K562 (cell line): Measurements from ENCODE around the gene HNMT. TPM values are rescaled to one million over a fixed set of nuclear protein-coding genes. Genes with fewer than 3 reads are reported as not detected.
A peak's percentile ranks its signal among the peaks of the same experiment; 100 is the strongest.

Experiments
- CBX1 ChIP-seq: sonication (generic); IDR thresholded peaks from 2 replicates; pipeline ENCODE4 v1.6.1; 2016; ENCODE audit warnings: antibody characterized with exemption, low read depth, mild to moderate bottlenecking
- EZH2 ChIP-seq: IDR thresholded peaks from 2 replicates; pipeline ENCODE4 v1.6.1; 2012; ENCODE audit warnings: low read depth, mild to moderate bottlenecking, inconsistent platforms, low read length, borderline replicate concordance
- FOXA1 ChIP-seq: fragments of 450-650 bp; IDR thresholded peaks from 2 replicates; pipeline ENCODE4 v1.6.1; 2016; ENCODE audit warnings: mild to moderate bottlenecking, borderline replicate concordance
- HMG20B ChIP-seq: fragments of 250-450 bp; sonication (Bioruptor Pico); IDR thresholded peaks from 2 replicates; pipeline ENCODE4 v1.5.0; 2021; ENCODE audit warnings: mild to moderate bottlenecking
- LEF1 ChIP-seq: fragments of 450-650 bp; IDR thresholded peaks from 2 replicates; pipeline ENCODE4 v1.6.1; 2016; ENCODE audit warnings: mild to moderate bottlenecking
- MCM7 ChIP-seq, 2 experiments: fragments of 450-650 bp; IDR thresholded peaks; 2 replicates each; pipeline ENCODE4 v1.6.1; 2016 to 2018
- POLR2AphosphoS2 ChIP-seq: IDR thresholded peaks from 2 replicates; pipeline ENCODE4 v1.6.1; 2012; ENCODE audit warnings: low read length, improper control_type of control experiment
- RAD51 ChIP-seq: fragments of 450-650 bp; IDR thresholded peaks from 2 replicates; pipeline ENCODE4 v1.7.1; 2016; ENCODE audit warnings: low read depth, mild to moderate bottlenecking, borderline replicate concordance
- SIN3B ChIP-seq: fragments of 450-650 bp; IDR thresholded peaks from 2 replicates; pipeline ENCODE4 v1.6.1; 2017; ENCODE audit warnings: low read depth, mild to moderate bottlenecking, moderate library complexity
- SIRT6 ChIP-seq: IDR thresholded peaks from one replicate; pipeline ENCODE4 v1.6.1; 2012; ENCODE audit warnings: low read depth, mild to moderate bottlenecking, control low read depth, inconsistent platforms, low read length, moderate library complexity
- SMAD2 ChIP-seq: fragments of 150-350 bp; IDR thresholded peaks from 2 replicates; pipeline ENCODE4 v1.6.1; 2014; ENCODE audit warnings: low read depth, mild to moderate bottlenecking, low read length
- SMAD4 ChIP-seq: fragments of 250-450 bp; sonication (Bioruptor Pico); conservative IDR thresholded peaks from 2 replicates; pipeline ENCODE4 v1.8.0; 2021; ENCODE audit warnings: inconsistent platforms, mild to moderate bottlenecking, moderate library complexity
- SMARCE1 ChIP-seq: fragments of 450-650 bp; IDR thresholded peaks from 2 replicates; pipeline ENCODE4 v1.7.1; 2016; ENCODE audit warnings: mild to moderate bottlenecking
- SPI1 ChIP-seq: IDR thresholded peaks from 2 replicates; pipeline ENCODE4 v1.6.1; 2011; ENCODE audit warnings: low read depth, low read length, control low read depth, borderline replicate concordance
- ZKSCAN8 ChIP-seq: fragments of 200-800 bp; sonication (Bioruptor generic); IDR thresholded peaks from 2 replicates; pipeline ENCODE4 v1.6.1; 2016; ENCODE audit warnings: missing genetic modification characterization, missing compliant biosample characterization
- ZNF217 ChIP-seq: sonication (generic); formaldehyde crosslinking; IDR thresholded peaks from 2 replicates; pipeline ENCODE4 v1.8.0; 2022; ENCODE audit warnings: mild to moderate bottlenecking, missing genetic modification reagents
- ZNF561 ChIP-seq: fragments of 450-650 bp; formaldehyde crosslinking; conservative IDR thresholded peaks from 2 replicates; pipeline ENCODE4 v1.4.0; 2020; ENCODE audit warnings: mild to moderate bottlenecking, moderate library complexity
- ZNF707 ChIP-seq: fragments of 250-450 bp; sonication (Bioruptor Pico); conservative IDR thresholded peaks from 2 replicates; pipeline ENCODE4 v1.8.0; 2022; ENCODE audit warnings: inconsistent platforms, mild to moderate bottlenecking, moderate library complexity
- ZNF717 ChIP-seq: fragments of 250-450 bp; sonication (Bioruptor Pico); IDR thresholded peaks from 2 replicates; pipeline ENCODE4 v1.5.0; 2021
- ZNF76 ChIP-seq: fragments of 250-450 bp; sonication (Bioruptor Pico); IDR thresholded peaks from 2 replicates; pipeline ENCODE4 v1.4.0; 2020; ENCODE audit warnings: mild to moderate bottlenecking, moderate library complexity, borderline replicate concordance
- ZNF780A ChIP-seq: fragments of 250-450 bp; sonication (Bioruptor Pico); IDR thresholded peaks from 2 replicates; pipeline ENCODE4 v1.5.0; 2021; ENCODE audit warnings: mild to moderate bottlenecking
- polyA plus RNA-seq, 8 experiments: library from polyadenylated mRNA; depleted of rRNA in 4 of 8; stranded (reverse) in 5 of 8; unstranded in 3 of 8; fragments of >200 nt; fragmentation: Nextera tagmentation in 2 of 8; fragmentation: Illumina TruSeq in 1 of 8; extraction: Ambion mirVana in 2 of 8; extraction: Trizol in 1 of 8; gene quantifications; 2 replicates each; pipeline versions ENCODE4 v1.2.1 to v1.2.3, GENCODE V29; 2011 to 2014; ENCODE audit warnings: inconsistent platforms in 1 of 8, missing spikeins in 1 of 8
- total RNA-seq, 7 experiments: library from RNA; depleted of rRNA in 6 of 7; stranded (reverse); fragments of >200 nt in 6 of 7; fragmentation: Illumina TruSeq in 2 of 7; extraction: Trizol in 2 of 7; gene quantifications; 2 replicates each; pipeline versions ENCODE4 v1.2.1 to v1.2.3, GENCODE V29; 2011 to 2021; ENCODE audit warnings: low replicate concordance in 1 of 7
- TF ChIP-seq, protein P1 (sequence below): fragments of 250-450 bp; sonication (Bioruptor Pico); IDR thresholded peaks from 2 replicates; pipeline ENCODE4 v1.8.0; 2021; ENCODE audit warnings: moderate library complexity, mild to moderate bottlenecking, inconsistent platforms
- TF ChIP-seq, protein P2 (sequence below): IDR thresholded peaks from 3 replicates; pipeline ENCODE4 v1.6.1; 2011; ENCODE audit warnings: borderline replicate concordance, mild to moderate bottlenecking, moderate library complexity; ENCODE audit not compliant: insufficient read length; ENCODE audit errors: extremely low read depth
- TF ChIP-seq, protein P3 (sequence below): fragments of 200-800 bp; sonication (Bioruptor generic); IDR thresholded peaks from 2 replicates; pipeline ENCODE4 v1.6.1; 2017; ENCODE audit warnings: missing genetic modification characterization, missing compliant biosample characterization
- TF ChIP-seq, protein P4 (sequence below): fragments of 250-450 bp; sonication (Bioruptor Pico); IDR thresholded peaks from 2 replicates; pipeline ENCODE4 v1.4.0; 2020

HNMT gene
- total and polyA plus RNA-seq, 9 of the 15 experiments (the other 6 are each of a cell fraction or from before 2014, with no cell fraction given), result 3.1 to 10.9 (median 5.3) TPM

GRCh38 chr2:138023298-138023697 is 59.0 kb downstream of the HNMT start (continued):
- TF ChIP-seq, protein P1, sequence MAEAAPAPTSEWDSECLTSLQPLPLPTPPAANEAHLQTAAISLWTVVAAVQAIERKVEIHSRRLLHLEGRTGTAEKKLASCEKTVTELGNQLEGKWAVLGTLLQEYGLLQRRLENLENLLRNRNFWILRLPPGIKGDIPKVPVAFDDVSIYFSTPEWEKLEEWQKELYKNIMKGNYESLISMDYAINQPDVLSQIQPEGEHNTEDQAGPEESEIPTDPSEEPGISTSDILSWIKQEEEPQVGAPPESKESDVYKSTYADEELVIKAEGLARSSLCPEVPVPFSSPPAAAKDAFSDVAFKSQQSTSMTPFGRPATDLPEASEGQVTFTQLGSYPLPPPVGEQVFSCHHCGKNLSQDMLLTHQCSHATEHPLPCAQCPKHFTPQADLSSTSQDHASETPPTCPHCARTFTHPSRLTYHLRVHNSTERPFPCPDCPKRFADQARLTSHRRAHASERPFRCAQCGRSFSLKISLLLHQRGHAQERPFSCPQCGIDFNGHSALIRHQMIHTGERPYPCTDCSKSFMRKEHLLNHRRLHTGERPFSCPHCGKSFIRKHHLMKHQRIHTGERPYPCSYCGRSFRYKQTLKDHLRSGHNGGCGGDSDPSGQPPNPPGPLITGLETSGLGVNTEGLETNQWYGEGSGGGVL, result no peak
- TF ChIP-seq, protein P2, sequence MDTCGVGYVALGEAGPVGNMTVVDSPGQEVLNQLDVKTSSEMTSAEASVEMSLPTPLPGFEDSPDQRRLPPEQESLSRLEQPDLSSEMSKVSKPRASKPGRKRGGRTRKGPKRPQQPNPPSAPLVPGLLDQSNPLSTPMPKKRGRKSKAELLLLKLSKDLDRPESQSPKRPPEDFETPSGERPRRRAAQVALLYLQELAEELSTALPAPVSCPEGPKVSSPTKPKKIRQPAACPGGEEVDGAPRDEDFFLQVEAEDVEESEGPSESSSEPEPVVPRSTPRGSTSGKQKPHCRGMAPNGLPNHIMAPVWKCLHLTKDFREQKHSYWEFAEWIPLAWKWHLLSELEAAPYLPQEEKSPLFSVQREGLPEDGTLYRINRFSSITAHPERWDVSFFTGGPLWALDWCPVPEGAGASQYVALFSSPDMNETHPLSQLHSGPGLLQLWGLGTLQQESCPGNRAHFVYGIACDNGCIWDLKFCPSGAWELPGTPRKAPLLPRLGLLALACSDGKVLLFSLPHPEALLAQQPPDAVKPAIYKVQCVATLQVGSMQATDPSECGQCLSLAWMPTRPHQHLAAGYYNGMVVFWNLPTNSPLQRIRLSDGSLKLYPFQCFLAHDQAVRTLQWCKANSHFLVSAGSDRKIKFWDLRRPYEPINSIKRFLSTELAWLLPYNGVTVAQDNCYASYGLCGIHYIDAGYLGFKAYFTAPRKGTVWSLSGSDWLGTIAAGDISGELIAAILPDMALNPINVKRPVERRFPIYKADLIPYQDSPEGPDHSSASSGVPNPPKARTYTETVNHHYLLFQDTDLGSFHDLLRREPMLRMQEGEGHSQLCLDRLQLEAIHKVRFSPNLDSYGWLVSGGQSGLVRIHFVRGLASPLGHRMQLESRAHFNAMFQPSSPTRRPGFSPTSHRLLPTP, result no peak
- TF ChIP-seq SPI1, result no peak
- TF ChIP-seq, protein P3, sequence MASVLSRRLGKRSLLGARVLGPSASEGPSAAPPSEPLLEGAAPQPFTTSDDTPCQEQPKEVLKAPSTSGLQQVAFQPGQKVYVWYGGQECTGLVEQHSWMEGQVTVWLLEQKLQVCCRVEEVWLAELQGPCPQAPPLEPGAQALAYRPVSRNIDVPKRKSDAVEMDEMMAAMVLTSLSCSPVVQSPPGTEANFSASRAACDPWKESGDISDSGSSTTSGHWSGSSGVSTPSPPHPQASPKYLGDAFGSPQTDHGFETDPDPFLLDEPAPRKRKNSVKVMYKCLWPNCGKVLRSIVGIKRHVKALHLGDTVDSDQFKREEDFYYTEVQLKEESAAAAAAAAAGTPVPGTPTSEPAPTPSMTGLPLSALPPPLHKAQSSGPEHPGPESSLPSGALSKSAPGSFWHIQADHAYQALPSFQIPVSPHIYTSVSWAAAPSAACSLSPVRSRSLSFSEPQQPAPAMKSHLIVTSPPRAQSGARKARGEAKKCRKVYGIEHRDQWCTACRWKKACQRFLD (CRISPR knock-in tag), result no peak
- no peak for TF ChIP-seq ZNF707 (CRISPR knock-in tag)
- no peak for TF ChIP-seq ZKSCAN8 (CRISPR knock-in tag)
- TF ChIP-seq SMARCE1, result peak; percentile 70; the same call in 1 of the 2 replicates
- no peak for TF ChIP-seq ZNF780A (CRISPR knock-in tag)
- TF ChIP-seq LEF1, result peak; percentile 86; the same call in 1 of the 2 replicates
- TF ChIP-seq HMG20B (CRISPR knock-in tag), result no peak
- no peak for TF ChIP-seq SIRT6
- no peak for TF ChIP-seq SMAD2
- no peak for TF ChIP-seq POLR2AphosphoS2
- no peak for TF ChIP-seq FOXA1
- no peak for TF ChIP-seq EZH2
- no peak for TF ChIP-seq RAD51
- no peak for TF ChIP-seq ZNF561
- no peak for TF ChIP-seq SIN3B
- no peak for TF ChIP-seq ZNF217
- TF ChIP-seq ZNF76 (CRISPR knock-in tag), result no peak
- TF ChIP-seq, protein P4, sequence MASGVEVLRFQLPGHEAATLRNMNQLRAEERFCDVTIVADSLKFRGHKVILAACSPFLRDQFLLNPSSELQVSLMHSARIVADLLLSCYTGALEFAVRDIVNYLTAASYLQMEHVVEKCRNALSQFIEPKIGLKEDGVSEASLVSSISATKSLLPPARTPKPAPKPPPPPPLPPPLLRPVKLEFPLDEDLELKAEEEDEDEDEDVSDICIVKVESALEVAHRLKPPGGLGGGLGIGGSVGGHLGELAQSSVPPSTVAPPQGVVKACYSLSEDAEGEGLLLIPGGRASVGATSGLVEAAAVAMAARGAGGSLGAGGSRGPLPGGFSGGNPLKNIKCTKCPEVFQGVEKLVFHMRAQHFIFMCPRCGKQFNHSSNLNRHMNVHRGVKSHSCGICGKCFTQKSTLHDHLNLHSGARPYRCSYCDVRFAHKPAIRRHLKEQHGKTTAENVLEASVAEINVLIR (CRISPR knock-in tag), result no peak
- TF ChIP-seq CBX1, result no peak
- no peak for TF ChIP-seq MCM7 (IDR thresholded peaks at IDR 0.05)
- TF ChIP-seq ZNF717 (CRISPR knock-in tag), result no peak
- peak; percentile 57 for TF ChIP-seq SMAD4 (CRISPR knock-in tag)
